ENCODE results near the gene SVOP.

SVOP gene

DNA sequence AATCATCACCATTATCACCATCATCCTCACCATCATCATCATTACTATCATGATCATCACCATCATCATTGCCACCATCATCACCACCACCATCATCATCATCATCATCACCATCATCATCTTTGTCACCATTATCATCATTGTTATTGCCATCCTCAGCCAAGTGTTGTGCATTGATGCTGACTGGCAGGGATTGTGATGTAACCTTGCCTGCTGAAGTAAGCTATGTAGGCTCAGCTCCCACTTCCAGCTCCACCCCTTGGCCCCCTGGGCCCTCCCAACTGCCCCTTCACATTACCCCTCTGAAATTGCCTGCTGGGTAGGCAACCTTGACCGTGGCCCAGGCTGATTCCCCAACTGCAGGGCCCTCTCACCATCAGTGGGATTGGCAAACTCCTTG is 37.6 kb downstream of the SVOP start:
- Histone ChIP-seq H3K27ac (ENCODE audit: low read depth, low read length) (no peak overlapping the region), H4K20me1 (ENCODE audit: control insufficient read depth, insufficient read depth, low read depth, low read length) (no peaks in the 10 kb centered on the region), H3K4me1 (ENCODE audit: control insufficient read depth, low read length) (no peaks in the 10 kb centered on the region), H3K4me2 (ENCODE audit: low read length) (no peak overlapping the region), H3K27me3 (ENCODE audit: control insufficient read depth, low read length) (no peaks in the 10 kb centered on the region), H3K9me3 (ENCODE audit: control insufficient read depth, insufficient read depth, low read length) (no peaks in the 10 kb centered on the region; the same call in 1 of the 2 replicates), H3K36me3 (ENCODE audit: control insufficient read depth, low read length) (no peaks in the 10 kb centered on the region), H3K79me2 (ENCODE audit: control insufficient read depth, low read length) (no peaks in the 10 kb centered on the region), H3K4me3 (ENCODE audit: low read length) (no peak overlapping the region), H3K9me2 (replicated peaks; ENCODE audit: control insufficient read depth, low read length) (no peaks in the 10 kb centered on the region; the same call in 1 of the 2 replicates), H3F3A (ENCODE audit: control insufficient read depth, insufficient read depth) (no peaks in the 10 kb centered on the region)
- no peak for TF ChIP-seq EZH2phosphoT487 (IDR thresholded peaks at IDR 0.05; ENCODE audit: borderline replicate concordance, low read length)
- TF ChIP-seq CTCF (IDR thresholded peaks at IDR 0.05; ENCODE audit: low read depth, low read length, poor library complexity, severe bottlenecking) = no peak

DNA sequence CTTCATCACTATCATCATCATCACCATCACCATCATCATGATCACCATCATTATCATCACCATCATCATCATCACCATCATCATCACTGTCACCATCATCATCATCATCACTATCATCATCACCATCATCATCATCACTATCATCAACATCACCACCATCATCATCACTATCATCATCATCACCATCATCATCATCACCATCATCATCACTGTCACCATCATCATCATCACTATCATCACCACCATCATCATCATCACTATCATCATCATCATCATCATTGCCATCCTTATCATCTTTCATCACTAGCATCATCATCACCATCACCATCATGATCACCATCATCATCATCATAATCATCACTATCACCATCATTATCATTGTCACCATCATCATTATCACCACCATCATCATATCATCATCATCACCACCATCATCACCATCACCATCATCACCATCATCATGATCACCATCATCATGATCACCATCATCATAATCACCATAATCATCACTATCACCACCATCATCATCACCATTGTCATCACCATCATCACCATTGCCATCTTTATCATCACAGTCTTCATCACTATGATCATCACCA is 38.1 kb downstream of the SVOP start:
- no peaks in the 10 kb centered on the region for H3K36me3 ChIP-seq (ENCODE audit: control insufficient read depth, low read length)
- no peak overlapping the region for H3K4me3 ChIP-seq (ENCODE audit: low read length)
- H4K20me1 ChIP-seq (ENCODE audit: control insufficient read depth, insufficient read depth, low read depth, low read length) = no peaks in the 10 kb centered on the region
- no peaks in the 10 kb centered on the region for H3K79me2 ChIP-seq (ENCODE audit: control insufficient read depth, low read length)
- no peaks in the 10 kb centered on the region; the same call in 1 of the 2 replicates for H3K9me2 ChIP-seq (replicated peaks; ENCODE audit: control insufficient read depth, low read length)
- H3K4me1 ChIP-seq (ENCODE audit: control insufficient read depth, low read length) = no peaks in the 10 kb centered on the region
- H3K27me3 ChIP-seq (ENCODE audit: control insufficient read depth, low read length) = no peaks in the 10 kb centered on the region
- H3F3A ChIP-seq (ENCODE audit: control insufficient read depth, insufficient read depth) = no peaks in the 10 kb centered on the region
- no peak overlapping the region for H3K4me2 ChIP-seq (ENCODE audit: low read length)
- no peaks in the 10 kb centered on the region; the same call in 1 of the 2 replicates for H3K9me3 ChIP-seq (ENCODE audit: control insufficient read depth, insufficient read depth, low read length)
- no peak for TF ChIP-seq EZH2phosphoT487 (IDR thresholded peaks at IDR 0.05; ENCODE audit: borderline replicate concordance, low read length)
- TF ChIP-seq CTCF (IDR thresholded peaks at IDR 0.05; ENCODE audit: low read depth, low read length, poor library complexity, severe bottlenecking) = no peak
- H3K27ac ChIP-seq (ENCODE audit: low read depth, low read length) = no peak overlapping the region

DNA sequence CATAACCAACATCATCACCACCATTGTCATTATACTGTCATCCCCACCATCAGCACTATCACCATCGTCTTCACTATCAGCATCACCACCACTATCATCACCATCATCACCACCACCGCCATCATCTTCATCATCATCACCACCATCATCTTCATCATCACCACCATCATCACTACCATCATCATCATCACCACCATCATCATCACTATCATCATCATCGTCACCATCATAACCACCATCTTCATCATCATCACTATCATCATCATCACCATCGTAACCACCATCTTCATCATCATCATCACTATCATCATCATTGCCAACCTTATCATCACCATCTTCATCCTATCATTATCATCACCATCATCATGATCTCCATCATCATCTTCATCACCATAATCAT is 39.0 kb downstream of the SVOP start:
- H3K4me3 ChIP-seq (ENCODE audit: low read length) = no peak overlapping the region
- TF ChIP-seq EZH2phosphoT487 (IDR thresholded peaks at IDR 0.05; ENCODE audit: borderline replicate concordance, low read length) (no peak), CTCF (IDR thresholded peaks at IDR 0.05; ENCODE audit: low read depth, low read length, poor library complexity, severe bottlenecking) (no peak)
- no peaks in the 10 kb centered on the region for H3F3A ChIP-seq (ENCODE audit: control insufficient read depth, insufficient read depth)

More for the DNA sequence above, 39.0 kb downstream of the SVOP start:
- Histone ChIP-seq H3K27ac (ENCODE audit: low read depth, low read length) (no peak overlapping the region), H3K4me1 (ENCODE audit: control insufficient read depth, low read length) (no peaks in the 10 kb centered on the region), H3K36me3 (ENCODE audit: control insufficient read depth, low read length) (no peaks in the 10 kb centered on the region), H3K4me2 (ENCODE audit: low read length) (no peak overlapping the region), H3K9me2 (replicated peaks; ENCODE audit: control insufficient read depth, low read length) (no peaks in the 10 kb centered on the region; the same call in 1 of the 2 replicates), H4K20me1 (ENCODE audit: control insufficient read depth, insufficient read depth, low read depth, low read length) (no peaks in the 10 kb centered on the region), H3K79me2 (ENCODE audit: control insufficient read depth, low read length) (no peaks in the 10 kb centered on the region), H3K27me3 (ENCODE audit: control insufficient read depth, low read length) (no peaks in the 10 kb centered on the region), H3K9me3 (ENCODE audit: control insufficient read depth, insufficient read depth, low read length) (no peaks in the 10 kb centered on the region; the same call in 1 of the 2 replicates)

Measured in DOHH2 (cell line).